ENCODE results near the gene COL6A6. TPM values are rescaled to one million over a fixed set of nuclear protein-coding genes. Genes with fewer than 3 reads are reported as not detected.

Gene COL6A6
- total RNA-seq, 1 donor from 2014 or later: 6.3 TPM

- Mint-ChIP-seq H3K27ac (no peak overlapping the region), H3K27me3 (peaks cover 83% of the 10 kb centered on the region), H3K4me3 (no peak overlapping the region), H3K9me3 (peaks cover 6% of the 10 kb centered on the region), H3K4me1 (ENCODE audit: unreplicated experiment) (peaks cover 3% of the 10 kb centered on the region), H3K36me3 (no peaks in the 10 kb centered on the region)
- no peak for DNase-seq (ENCODE audit: extremely low spot score, unreplicated experiment)
- TF ChIP-seq CTCF (conservative IDR thresholded peaks at IDR 0.05): no peak
Measured at GRCh38 chr3:130519754-130520153, 2.8 kb downstream of the COL6A6 start.

- no peak for TF ChIP-seq CTCF (conservative IDR thresholded peaks at IDR 0.05)
- Mint-ChIP-seq H3K9me3 (peaks cover 6% of the 10 kb centered on the region), H3K27ac (no peak overlapping the region), H3K4me3 (no peak overlapping the region), H3K27me3 (peaks cover 71% of the 10 kb centered on the region), H3K36me3 (no peaks in the 10 kb centered on the region), H3K4me1 (ENCODE audit: unreplicated experiment) (peaks cover 3% of the 10 kb centered on the region)
- DNase-seq (ENCODE audit: extremely low spot score, unreplicated experiment): no peak
Measured at GRCh38 chr3:130522399-130522798, 5.4 kb downstream of the COL6A6 start.

- Mint-ChIP-seq H3K4me3 (no peak overlapping the region), H3K36me3 (no peaks in the 10 kb centered on the region), H3K4me1 (ENCODE audit: unreplicated experiment) (peaks cover 13% of the 10 kb centered on the region), H3K9me3 (peaks cover 6% of the 10 kb centered on the region), H3K27ac (no peak overlapping the region), H3K27me3 (peaks cover 35% of the 10 kb centered on the region)
- TF ChIP-seq CTCF (conservative IDR thresholded peaks at IDR 0.05): no peak
- DNase-seq (ENCODE audit: extremely low spot score, unreplicated experiment): no peak
Measured at GRCh38 chr3:130527426-130527825, 10.4 kb downstream of the COL6A6 start.

- TF ChIP-seq CTCF (conservative IDR thresholded peaks at IDR 0.05): no peak
- peaks cover 11% of the 10 kb centered on the region for H3K4me1 Mint-ChIP-seq (ENCODE audit: unreplicated experiment)
- no peaks in the 10 kb centered on the region for H3K36me3 Mint-ChIP-seq
- no peak overlapping the region for H3K4me3 Mint-ChIP-seq
- peaks cover 29% of the 10 kb centered on the region for H3K27me3 Mint-ChIP-seq
- no peak overlapping the region for H3K27ac Mint-ChIP-seq
- DNase-seq (ENCODE audit: extremely low spot score, unreplicated experiment): no peak
- peaks cover 1% of the 10 kb centered on the region for H3K9me3 Mint-ChIP-seq
Measured at GRCh38 chr3:130528120-130528519, 11.1 kb downstream of the COL6A6 start.

- no peak for DNase-seq (ENCODE audit: extremely low spot score, unreplicated experiment)
- H3K9me3 Mint-ChIP-seq: no peaks in the 10 kb centered on the region
- no peaks in the 10 kb centered on the region for H3K36me3 Mint-ChIP-seq
- H3K27ac Mint-ChIP-seq: no peak overlapping the region
- peaks cover 28% of the 10 kb centered on the region for H3K27me3 Mint-ChIP-seq
- no peak overlapping the region for H3K4me3 Mint-ChIP-seq
- no peak for TF ChIP-seq CTCF (conservative IDR thresholded peaks at IDR 0.05)
- H3K4me1 Mint-ChIP-seq (ENCODE audit: unreplicated experiment): peaks cover 10% of the 10 kb centered on the region
Measured at GRCh38 chr3:130529486-130530215, 12.7 kb downstream of the COL6A6 start.
